Tibial artery (tissue), 4 donors: Measurements from ENCODE around the gene DOK1.

Source experiments
- DNase-seq, 2 donors: peaks; one replicate each; pipeline ENCODE4 v3.0.0-alpha.2; 2019
- H3K27ac ChIP-seq, 2 donors: fragments of 200-600 bp; sonication (generic) in 1 of 2; 1 replicate in 1 of 2; 2 replicates in 1 of 2; pipeline ENCODE4 v1.5.1; 2018 to 2019; ENCODE audit warnings: mild to moderate bottlenecking in 1 of 2
- H3K27me3 ChIP-seq, 2 donors: fragments of 200-600 bp; sonication (generic) in 1 of 2; one replicate each; pipeline versions ENCODE4 v1.5.1 to v1.6.0; 2016 to 2019
- H3K36me3 ChIP-seq, 3 donors: fragments of 200-600 bp; sonication (generic) in 2 of 3; one replicate each; pipeline ENCODE4 v1.5.1; 2016 to 2019; ENCODE audit warnings: mild to moderate bottlenecking in 2 of 3
- H3K4me1 ChIP-seq, 4 donors: fragments of 200-600 bp; sonication (generic) in 2 of 4; 1 replicate in 3 of 4; 2 replicates in 1 of 4; pipeline ENCODE4 v1.5.1; 2016 to 2019
- H3K4me3 ChIP-seq, 2 donors: fragments of 200-600 bp; sonication (generic) in 1 of 2; 1 replicate in 1 of 2; 2 replicates in 1 of 2; pipeline ENCODE4 v1.5.1; 2018 to 2019; ENCODE audit warnings: mild to moderate bottlenecking in 2 of 2
- H3K9me3 ChIP-seq, 3 donors: fragments of 200-600 bp; sonication (generic) in 1 of 3; one replicate each; pipeline ENCODE4 v1.5.1; 2016 to 2019
- intact Hi-C: fragments of 100-400 bp; cut with DNase I; formaldehyde crosslinking; loops from one replicate; pipeline ENCODE4 v1.15.0; 2023; ENCODE audit warnings: low total_unique reads
- TF ChIP-seq, protein P1 (sequence below), 2 experiments: fragments of 200-600 bp in 1 of 2; fragments of 450-650 bp in 1 of 2; IDR thresholded peaks; one replicate each; pipeline ENCODE4 v1.5.1; 2017 to 2019; ENCODE audit warnings: antibody characterized with exemption in 2 of 2, mild to moderate bottlenecking in 1 of 2, moderate library complexity in 1 of 2

DOK1 gene

DNA sequence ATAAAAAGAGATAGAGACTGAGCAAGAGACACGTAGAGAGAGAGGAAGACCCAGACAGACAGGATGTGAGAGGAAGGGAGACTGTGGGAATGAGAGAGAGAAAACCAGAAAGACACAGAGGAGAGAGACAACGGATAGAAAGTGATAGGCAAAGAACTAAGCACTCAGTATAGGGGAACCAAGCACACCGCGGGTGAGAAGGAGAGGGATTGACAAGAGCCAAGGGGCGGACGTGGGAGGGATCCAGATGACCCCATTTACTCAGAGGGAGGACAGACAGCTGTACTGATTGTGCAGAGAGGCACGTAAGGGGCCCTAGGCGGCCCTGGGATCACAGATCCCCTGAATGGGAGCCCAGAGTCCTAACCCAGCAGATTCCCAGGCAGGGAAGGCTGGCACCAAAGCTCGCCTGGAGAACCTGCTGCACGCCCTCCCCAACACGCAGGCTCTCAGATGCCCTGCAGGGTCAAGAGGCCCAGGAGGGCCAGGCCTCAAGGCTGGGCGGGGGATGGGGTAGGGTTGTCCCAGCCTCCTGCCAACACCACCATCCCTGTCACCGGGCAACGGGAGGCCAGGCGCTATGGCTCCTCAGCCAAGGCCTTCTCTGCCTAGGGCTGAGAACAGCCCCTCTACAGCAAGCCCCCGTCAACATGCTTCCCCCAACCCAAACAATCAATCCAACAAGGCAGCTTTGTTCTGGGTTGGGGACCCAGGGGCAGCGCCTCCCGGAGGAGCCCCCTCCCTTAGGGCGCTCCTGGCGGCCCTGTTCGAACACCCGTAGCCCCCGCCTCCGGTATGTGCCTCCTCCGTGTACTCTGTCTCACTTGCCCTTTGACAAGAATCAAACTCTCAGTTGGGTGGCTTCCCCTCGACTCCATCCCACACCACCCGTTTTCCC, 1.4 kb upstream of the DOK1 start:
- Histone ChIP-seq H3K9me3 (no peaks in the 10 kb centered on the region), H3K27ac (peak overlapping the region; percentile 84 to 91), H3K4me3 (peak overlapping the region; percentile 66 to 92), H3K27me3 (no peaks in the 10 kb centered on the region), H3K4me1 (peaks cover 0 to 37% (median 30%) of the 10 kb centered on the region in 4 donors), H3K36me3 (peaks cover 0 to 10% (median 0%) of the 10 kb centered on the region in 3 donors)
- peak in 1 of 2 donors; percentile 70 for DNase-seq
- intact Hi-C loops = loop anchor here (5.0 kb wide), 1 partner anchor 34 kb away; no protein-coding TSS in a partner anchor
- TF ChIP-seq, protein P1, sequence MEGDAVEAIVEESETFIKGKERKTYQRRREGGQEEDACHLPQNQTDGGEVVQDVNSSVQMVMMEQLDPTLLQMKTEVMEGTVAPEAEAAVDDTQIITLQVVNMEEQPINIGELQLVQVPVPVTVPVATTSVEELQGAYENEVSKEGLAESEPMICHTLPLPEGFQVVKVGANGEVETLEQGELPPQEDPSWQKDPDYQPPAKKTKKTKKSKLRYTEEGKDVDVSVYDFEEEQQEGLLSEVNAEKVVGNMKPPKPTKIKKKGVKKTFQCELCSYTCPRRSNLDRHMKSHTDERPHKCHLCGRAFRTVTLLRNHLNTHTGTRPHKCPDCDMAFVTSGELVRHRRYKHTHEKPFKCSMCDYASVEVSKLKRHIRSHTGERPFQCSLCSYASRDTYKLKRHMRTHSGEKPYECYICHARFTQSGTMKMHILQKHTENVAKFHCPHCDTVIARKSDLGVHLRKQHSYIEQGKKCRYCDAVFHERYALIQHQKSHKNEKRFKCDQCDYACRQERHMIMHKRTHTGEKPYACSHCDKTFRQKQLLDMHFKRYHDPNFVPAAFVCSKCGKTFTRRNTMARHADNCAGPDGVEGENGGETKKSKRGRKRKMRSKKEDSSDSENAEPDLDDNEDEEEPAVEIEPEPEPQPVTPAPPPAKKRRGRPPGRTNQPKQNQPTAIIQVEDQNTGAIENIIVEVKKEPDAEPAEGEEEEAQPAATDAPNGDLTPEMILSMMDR (IDR thresholded peaks at IDR 0.05) = no peak

DNA sequence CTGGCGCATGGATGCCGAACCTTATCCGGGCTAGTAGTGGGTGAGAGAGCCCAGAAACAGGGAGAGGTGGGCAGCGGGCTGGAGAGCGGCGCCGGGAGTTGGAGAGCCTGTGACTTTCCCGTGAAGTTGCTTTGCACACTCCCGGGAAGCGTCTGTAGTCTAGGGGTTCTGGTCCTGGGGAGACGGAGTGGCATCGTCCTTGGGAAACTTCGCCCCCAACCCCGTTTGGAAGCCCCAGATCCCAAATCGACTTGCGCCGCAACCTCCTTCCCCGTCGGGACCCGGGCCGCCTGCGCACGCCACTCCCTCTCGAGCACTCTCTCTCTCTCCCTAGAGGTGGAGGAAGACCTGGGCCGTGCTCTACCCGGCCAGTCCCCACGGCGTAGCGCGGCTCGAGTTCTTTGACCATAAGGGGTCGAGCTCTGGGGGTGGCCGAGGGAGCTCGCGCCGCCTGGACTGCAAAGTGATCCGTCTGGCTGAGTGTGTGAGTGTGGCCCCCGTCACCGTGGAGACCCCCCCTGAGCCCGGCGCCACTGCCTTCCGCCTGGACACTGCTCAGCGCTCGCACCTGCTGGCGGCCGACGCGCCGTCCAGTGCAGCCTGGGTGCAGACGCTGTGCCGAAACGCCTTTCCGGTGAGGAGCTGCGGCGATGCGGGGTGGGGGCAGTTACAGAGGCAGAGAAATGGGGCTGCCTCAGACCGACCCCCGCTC, 456 bp downstream of the DOK1 start:
- DNase-seq = peak; percentile 42 to 78
- intact Hi-C loops = loop anchor here (5.0 kb wide), 1 partner anchor 32 kb away; no protein-coding TSS in a partner anchor
- Histone ChIP-seq H3K9me3 (no peaks in the 10 kb centered on the region), H3K36me3 (peaks cover 0 to 10% (median 0%) of the 10 kb centered on the region in 3 donors), H3K4me1 (peaks cover 0 to 21% (median 16%) of the 10 kb centered on the region in 4 donors), H3K27ac (peak overlapping the region; percentile 84 to 91), H3K27me3 (no peaks in the 10 kb centered on the region), H3K4me3 (peak overlapping the region; percentile 66 to 92)
- TF ChIP-seq, protein P1 (IDR thresholded peaks at IDR 0.05) = no peak

DNA sequence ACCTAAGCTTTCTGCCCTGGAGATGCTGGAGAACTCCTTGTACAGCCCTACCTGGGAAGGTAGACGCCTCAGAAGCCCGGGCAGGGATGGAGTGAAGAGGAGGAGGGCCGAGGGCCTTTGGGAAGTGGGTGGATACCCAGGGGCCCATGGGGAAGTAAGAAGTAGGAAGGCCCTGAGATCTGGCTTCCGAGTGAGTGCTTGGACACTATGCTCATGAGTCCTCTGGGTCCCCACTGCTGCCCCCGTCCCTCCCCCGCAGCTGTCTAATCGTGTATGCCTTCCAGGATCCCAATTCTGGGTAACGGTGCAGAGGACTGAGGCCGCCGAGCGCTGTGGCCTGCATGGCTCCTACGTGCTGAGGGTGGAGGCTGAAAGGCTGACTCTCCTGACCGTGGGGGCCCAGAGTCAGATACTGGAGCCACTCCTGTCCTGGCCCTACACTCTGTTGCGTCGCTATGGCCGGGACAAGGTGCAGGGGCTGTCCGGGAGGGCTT, 1.1 kb downstream of the DOK1 start:
- Histone ChIP-seq H3K27ac (peak overlapping the region; percentile 84 to 91), H3K4me3 (peak overlapping the region; percentile 66 to 92), H3K4me1 (peaks cover 0 to 26% (median 17%) of the 10 kb centered on the region in 4 donors), H3K27me3 (no peaks in the 10 kb centered on the region), H3K36me3 (peaks cover 0 to 10% (median 0%) of the 10 kb centered on the region in 3 donors), H3K9me3 (no peaks in the 10 kb centered on the region)
- TF ChIP-seq, protein P1 (IDR thresholded peaks at IDR 0.05) = no peak
- DNase-seq = peak; percentile 43 to 73
- intact Hi-C loops = no loop called here

DNA sequence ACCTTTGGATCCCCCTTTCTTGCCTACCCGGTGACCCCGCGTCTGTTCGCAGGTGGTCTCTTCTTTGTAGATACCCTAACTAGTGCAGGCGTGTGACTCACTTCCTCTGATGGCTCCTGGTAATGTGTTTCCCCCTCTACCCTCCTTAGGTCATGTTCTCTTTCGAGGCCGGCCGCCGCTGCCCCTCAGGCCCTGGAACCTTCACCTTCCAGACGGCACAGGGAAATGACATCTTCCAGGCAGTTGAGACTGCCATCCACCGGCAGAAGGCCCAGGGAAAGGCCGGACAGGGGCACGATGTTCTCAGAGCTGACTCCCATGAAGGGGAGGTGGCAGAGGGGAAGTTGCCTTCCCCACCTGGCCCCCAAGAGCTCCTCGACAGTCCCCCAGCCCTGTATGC, 1.6 kb downstream of the DOK1 start:
- TF ChIP-seq, protein P1 (IDR thresholded peaks at IDR 0.05) = no peak
- intact Hi-C loops = no loop called here
- Histone ChIP-seq H3K9me3 (no peaks in the 10 kb centered on the region), H3K27me3 (no peaks in the 10 kb centered on the region), H3K4me3 (peak overlapping the region in 1 of 2 donors; percentile 92), H3K36me3 (peaks cover 0 to 10% (median 0%) of the 10 kb centered on the region in 3 donors), H3K4me1 (peaks cover 0 to 26% (median 17%) of the 10 kb centered on the region in 4 donors), H3K27ac (peak overlapping the region in 1 of 2 donors; percentile 84)
- no peak for DNase-seq

DNA sequence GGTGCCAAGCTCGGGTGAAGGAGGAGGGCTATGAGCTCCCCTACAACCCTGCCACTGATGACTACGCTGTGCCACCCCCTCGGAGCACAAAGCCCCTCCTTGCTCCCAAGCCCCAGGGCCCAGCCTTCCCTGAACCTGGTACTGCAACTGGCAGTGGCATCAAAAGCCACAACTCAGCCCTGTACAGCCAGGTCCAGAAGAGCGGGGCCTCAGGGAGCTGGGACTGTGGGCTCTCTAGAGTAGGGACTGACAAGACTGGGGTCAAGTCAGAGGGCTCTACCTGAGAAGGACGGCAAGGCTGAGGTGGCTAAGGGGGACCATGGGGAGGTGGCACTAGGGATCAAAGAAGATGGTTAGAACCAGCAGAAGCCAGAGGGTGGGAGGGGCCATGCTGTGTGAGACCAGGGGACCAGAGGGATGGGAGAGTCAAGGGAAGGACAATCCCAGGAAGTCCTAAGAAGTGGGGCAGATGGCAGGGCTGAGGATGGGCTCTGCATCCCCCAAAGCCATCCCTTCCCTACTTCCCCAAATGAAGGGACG, 2.4 kb downstream of the DOK1 start:
- H3K4me1 ChIP-seq = peaks cover 0 to 26% (median 17%) of the 10 kb centered on the region in 4 donors
- TF ChIP-seq, protein P1 (IDR thresholded peaks at IDR 0.05) = no peak
- DNase-seq = no peak
- H3K27me3 ChIP-seq = no peaks in the 10 kb centered on the region
- intact Hi-C loops = no loop called here
- no peak overlapping the region for H3K4me3 ChIP-seq
- no peaks in the 10 kb centered on the region for H3K9me3 ChIP-seq
- peaks cover 0 to 10% (median 0%) of the 10 kb centered on the region in 3 donors for H3K36me3 ChIP-seq
- no peak overlapping the region for H3K27ac ChIP-seq
